ENCODE results near the gene MEIS2. TPM values are rescaled to one million over a fixed set of nuclear protein-coding genes. Genes with fewer than 3 reads are reported as not detected.

The MEIS2 gene
- total RNA-seq, 2 experiments from 2014 or later: not detected

GRCh38 chr15:37084602-37085001, 15.7 kb downstream of the MEIS2 start:
- intact Hi-C loops (cut with DNase I, micrococcal nuclease): no loop called here
- DNase-seq: no peak
- CTCF ChIA-PET: no interaction called here
- Mint-ChIP-seq H3K27ac (no peak overlapping the region), H3K4me3 (no peak overlapping the region), H3K36me3 (ENCODE audit: low read depth) (no peaks in the 10 kb centered on the region), H3K9me3 (ENCODE audit: low read depth) (no peaks in the 10 kb centered on the region), H3K27me3 (peaks cover 18% of the 10 kb centered on the region), H3K4me1 (no peaks in the 10 kb centered on the region)
- no peak for ATAC-seq
- POLR2A ChIA-PET: no interaction called here

- H3K9me3 Mint-ChIP-seq (ENCODE audit: low read depth): no peaks in the 10 kb centered on the region
- H3K4me3 Mint-ChIP-seq: no peak overlapping the region
- H3K27ac Mint-ChIP-seq: no peak overlapping the region
- no peaks in the 10 kb centered on the region for H3K36me3 Mint-ChIP-seq (ENCODE audit: low read depth)
- peaks cover 14% of the 10 kb centered on the region for H3K27me3 Mint-ChIP-seq
- intact Hi-C loops (cut with DNase I, micrococcal nuclease): no loop called here
- ATAC-seq: no peak
- H3K4me1 Mint-ChIP-seq: no peaks in the 10 kb centered on the region
- POLR2A ChIA-PET: no interaction called here
- no peak for DNase-seq
- CTCF ChIA-PET: no interaction called here
Measured at GRCh38 chr15:37083610-37084009, 16.7 kb downstream of the MEIS2 start.

GRCh38 chr15:37081983-37082382, 18.4 kb downstream of the MEIS2 start:
- Mint-ChIP-seq H3K27ac (no peak overlapping the region), H3K27me3 (peaks cover 15% of the 10 kb centered on the region), H3K4me3 (no peak overlapping the region), H3K36me3 (ENCODE audit: low read depth) (no peaks in the 10 kb centered on the region), H3K9me3 (ENCODE audit: low read depth) (no peaks in the 10 kb centered on the region), H3K4me1 (no peaks in the 10 kb centered on the region)
- no peak for DNase-seq
- intact Hi-C loops (cut with DNase I, micrococcal nuclease): no loop called here
- ChIA-PET CTCF (no interaction called here), POLR2A (no interaction called here)
- ATAC-seq: no peak

DNA sequence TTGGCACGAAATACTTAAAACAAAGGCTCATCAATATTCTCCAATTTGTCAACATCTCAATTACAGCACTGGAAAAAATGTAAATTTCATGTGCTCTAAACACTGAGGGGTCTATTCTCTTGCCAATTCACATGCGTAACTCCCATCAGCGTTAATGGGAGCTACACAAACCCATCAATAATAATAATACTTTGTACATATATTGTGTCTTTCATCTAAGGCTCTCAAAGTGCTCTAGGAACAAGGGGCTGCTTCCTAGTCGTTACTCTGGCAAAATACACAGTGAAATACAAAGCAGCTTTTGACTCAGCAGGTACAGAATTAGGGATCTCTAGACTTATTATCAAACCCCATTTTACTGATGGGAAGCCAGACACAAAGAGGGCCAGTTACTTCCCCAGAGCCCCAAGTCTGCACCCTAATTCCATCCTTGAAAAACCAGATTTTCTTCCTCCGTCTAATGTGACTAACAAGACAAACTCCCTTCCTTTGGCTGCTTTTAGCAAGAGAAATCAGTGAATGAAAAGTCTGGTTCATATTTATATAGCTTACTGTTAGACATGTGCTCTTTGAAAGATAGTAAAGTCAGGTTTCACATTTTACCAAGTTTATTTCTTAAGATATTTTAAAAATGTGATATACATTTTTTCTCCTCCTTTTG, 20.0 kb downstream of the MEIS2 start:
- H3K4me3 Mint-ChIP-seq: no peak overlapping the region
- POLR2A ChIA-PET: no interaction called here

DNA sequence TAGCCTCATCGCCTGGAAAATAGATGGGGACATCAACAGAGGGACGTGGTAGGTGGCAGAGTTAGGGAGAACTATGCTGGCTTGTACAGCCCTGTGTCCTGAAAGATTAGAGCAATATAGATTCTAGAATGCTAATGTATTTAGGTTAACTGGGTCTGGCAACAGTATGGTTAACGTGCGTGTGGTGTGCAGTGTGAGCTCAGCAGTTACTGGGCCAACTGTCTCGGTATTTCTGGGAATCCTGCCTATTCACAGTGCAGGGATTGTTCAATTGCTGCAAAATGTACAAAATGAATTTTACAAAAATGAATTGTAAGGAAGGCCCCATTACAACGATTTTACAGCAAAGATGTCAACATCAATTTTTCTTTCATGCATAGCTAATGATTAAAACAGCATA, 20.6 kb downstream of the MEIS2 start:
- Mint-ChIP-seq H3K4me1 (no peaks in the 10 kb centered on the region), H3K9me3 (ENCODE audit: low read depth) (no peaks in the 10 kb centered on the region), H3K4me3 (no peak overlapping the region), H3K27ac (no peak overlapping the region), H3K36me3 (ENCODE audit: low read depth) (no peaks in the 10 kb centered on the region), H3K27me3 (peaks cover 14% of the 10 kb centered on the region)
- intact Hi-C loops (cut with DNase I, micrococcal nuclease): no loop called here
- DNase-seq (no peak), ATAC-seq (no peak)
- ChIA-PET CTCF (no interaction called here), POLR2A (no interaction called here)

More for the DNA sequence above, 20.0 kb downstream of the MEIS2 start:
- Mint-ChIP-seq H3K4me1 (no peaks in the 10 kb centered on the region), H3K9me3 (ENCODE audit: low read depth) (no peaks in the 10 kb centered on the region), H3K36me3 (ENCODE audit: low read depth) (no peaks in the 10 kb centered on the region), H3K27me3 (peaks cover 14% of the 10 kb centered on the region), H3K27ac (no peak overlapping the region)
- CTCF ChIA-PET: no interaction called here
- ATAC-seq (no peak), DNase-seq (no peak)
- intact Hi-C loops (cut with DNase I, micrococcal nuclease): no loop called here

GRCh38 chr15:37078566-37078965, 21.8 kb downstream of the MEIS2 start:
- ChIA-PET CTCF (no interaction called here), POLR2A (no interaction called here)
- H3K36me3 Mint-ChIP-seq (ENCODE audit: low read depth): no peaks in the 10 kb centered on the region
- H3K4me3 Mint-ChIP-seq: no peak overlapping the region
- H3K9me3 Mint-ChIP-seq (ENCODE audit: low read depth): no peaks in the 10 kb centered on the region
- ATAC-seq: no peak
- intact Hi-C loops (cut with DNase I, micrococcal nuclease): no loop called here
- peaks cover 14% of the 10 kb centered on the region for H3K27me3 Mint-ChIP-seq
- DNase-seq: no peak
- H3K4me1 Mint-ChIP-seq: no peaks in the 10 kb centered on the region
- H3K27ac Mint-ChIP-seq: no peak overlapping the region

DNA sequence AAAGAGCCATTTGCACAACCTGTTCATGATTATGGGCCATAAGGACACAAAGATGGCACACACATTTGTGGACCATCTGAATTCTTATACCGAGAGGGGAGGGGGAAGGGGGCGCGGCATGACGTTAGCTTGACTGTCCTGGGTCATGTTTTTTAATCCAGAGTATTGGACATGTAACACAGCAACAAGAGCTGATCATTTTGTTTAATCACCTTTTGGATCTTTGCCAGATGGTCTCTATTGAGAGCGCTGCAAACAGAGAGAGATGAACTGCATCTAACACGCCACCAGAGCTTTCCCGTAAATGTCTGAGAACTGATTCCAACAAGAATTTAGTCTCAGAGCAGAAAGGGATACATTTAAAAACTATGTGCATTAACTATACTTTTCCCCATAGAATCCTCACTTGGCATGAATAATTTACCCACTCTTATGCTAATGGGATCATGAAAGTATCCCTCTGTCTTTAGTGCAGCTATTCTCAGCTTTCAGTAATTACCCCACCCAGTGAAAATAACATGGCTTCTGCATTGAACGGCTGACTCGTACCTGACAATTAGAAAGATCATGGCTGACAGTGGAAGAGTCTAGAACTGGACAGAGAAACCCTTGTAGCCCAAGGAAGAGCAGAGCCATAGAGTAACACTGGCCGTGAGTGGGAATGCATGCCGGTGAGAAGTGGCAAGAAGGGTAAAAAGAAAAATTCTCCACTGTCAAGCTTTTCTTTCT, 22.6 kb downstream of the MEIS2 start:
- no peaks in the 10 kb centered on the region for H3K4me1 Mint-ChIP-seq
- peaks cover 14% of the 10 kb centered on the region for H3K27me3 Mint-ChIP-seq
- ChIA-PET CTCF (no interaction called here), POLR2A (no interaction called here)
- DNase-seq (no peak), ATAC-seq (no peak)
- no peak overlapping the region for H3K4me3 Mint-ChIP-seq
- H3K36me3 Mint-ChIP-seq (ENCODE audit: low read depth): no peaks in the 10 kb centered on the region
- H3K9me3 Mint-ChIP-seq (ENCODE audit: low read depth): no peaks in the 10 kb centered on the region
- no peak overlapping the region for H3K27ac Mint-ChIP-seq
- intact Hi-C loops (cut with DNase I, micrococcal nuclease): no loop called here

DNA sequence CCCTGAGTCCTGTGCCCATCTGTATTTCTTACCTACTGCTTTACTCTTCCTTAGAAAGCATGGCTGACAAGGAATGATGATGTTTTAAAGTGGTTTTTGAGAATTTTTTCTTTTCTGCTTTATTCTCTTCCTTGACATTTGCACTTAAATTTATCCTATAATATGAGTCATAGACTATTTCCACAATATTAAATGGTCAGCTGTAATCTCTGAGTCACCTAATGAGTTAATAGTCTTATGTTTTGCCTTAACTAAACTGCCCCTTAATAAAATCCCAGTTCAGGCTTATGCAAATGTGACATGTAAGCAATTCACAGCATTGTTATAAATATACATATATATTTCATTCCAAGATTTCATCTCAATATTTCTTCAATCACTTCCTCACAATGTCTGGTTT, 23.8 kb downstream of the MEIS2 start:
- ChIA-PET POLR2A (no interaction called here), CTCF (no interaction called here)
- no peaks in the 10 kb centered on the region for H3K4me1 Mint-ChIP-seq
- no peaks in the 10 kb centered on the region for H3K9me3 Mint-ChIP-seq (ENCODE audit: low read depth)
- no peaks in the 10 kb centered on the region for H3K36me3 Mint-ChIP-seq (ENCODE audit: low read depth)
- H3K27ac Mint-ChIP-seq: no peak overlapping the region
- H3K4me3 Mint-ChIP-seq: no peak overlapping the region
- ATAC-seq: no peak
- no peak for DNase-seq
- intact Hi-C loops (cut with DNase I, micrococcal nuclease): no loop called here
- H3K27me3 Mint-ChIP-seq: peaks cover 13% of the 10 kb centered on the region

GRCh38 chr15:37075777-37076176, 24.6 kb downstream of the MEIS2 start:
- DNase-seq (no peak), ATAC-seq (no peak)
- peaks cover 15% of the 10 kb centered on the region for H3K27me3 Mint-ChIP-seq
- no peaks in the 10 kb centered on the region for H3K4me1 Mint-ChIP-seq
- no peaks in the 10 kb centered on the region for H3K9me3 Mint-ChIP-seq (ENCODE audit: low read depth)
- intact Hi-C loops (cut with DNase I, micrococcal nuclease): no loop called here
- ChIA-PET CTCF (no interaction called here), POLR2A (no interaction called here)
- H3K36me3 Mint-ChIP-seq (ENCODE audit: low read depth): no peaks in the 10 kb centered on the region
- no peak overlapping the region for H3K27ac Mint-ChIP-seq
- no peak overlapping the region for H3K4me3 Mint-ChIP-seq

- no peaks in the 10 kb centered on the region for H3K4me1 Mint-ChIP-seq
- H3K27me3 Mint-ChIP-seq: peaks cover 7% of the 10 kb centered on the region
- H3K27ac Mint-ChIP-seq: no peak overlapping the region
- ChIA-PET CTCF (no interaction called here), POLR2A (no interaction called here)
- no peaks in the 10 kb centered on the region for H3K36me3 Mint-ChIP-seq (ENCODE audit: low read depth)
- intact Hi-C loops (cut with DNase I, micrococcal nuclease): no loop called here
- H3K4me3 Mint-ChIP-seq: no peak overlapping the region
- DNase-seq (no peak), ATAC-seq (no peak)
- H3K9me3 Mint-ChIP-seq (ENCODE audit: low read depth): no peaks in the 10 kb centered on the region
Measured at GRCh38 chr15:37072181-37072580, 28.2 kb downstream of the MEIS2 start.

GRCh38 chr15:37071134-37071533, 29.2 kb downstream of the MEIS2 start:
- intact Hi-C loops (cut with DNase I, micrococcal nuclease): no loop called here
- CTCF ChIA-PET: no interaction called here
- DNase-seq (no peak), ATAC-seq (no peak)
- POLR2A ChIA-PET: no interaction called here
- H3K4me3 Mint-ChIP-seq: no peak overlapping the region
- H3K27me3 Mint-ChIP-seq: peaks cover 7% of the 10 kb centered on the region
- H3K27ac Mint-ChIP-seq: no peak overlapping the region
- H3K9me3 Mint-ChIP-seq (ENCODE audit: low read depth): no peaks in the 10 kb centered on the region
- H3K4me1 Mint-ChIP-seq: no peaks in the 10 kb centered on the region
- H3K36me3 Mint-ChIP-seq (ENCODE audit: low read depth): no peaks in the 10 kb centered on the region

GRCh38 chr15:37070686-37071085, 29.7 kb downstream of the MEIS2 start:
- Mint-ChIP-seq H3K27ac (no peak overlapping the region), H3K36me3 (ENCODE audit: low read depth) (no peaks in the 10 kb centered on the region), H3K9me3 (ENCODE audit: low read depth) (no peaks in the 10 kb centered on the region), H3K27me3 (peaks cover 7% of the 10 kb centered on the region), H3K4me3 (no peak overlapping the region), H3K4me1 (no peaks in the 10 kb centered on the region)
- ChIA-PET CTCF (no interaction called here), POLR2A (no interaction called here)
- ATAC-seq (no peak), DNase-seq (no peak)
- intact Hi-C loops (cut with DNase I, micrococcal nuclease): no loop called here
